ENCODE results near the gene NT5DC2. TPM values are rescaled to one million over a fixed set of nuclear protein-coding genes. Genes with fewer than 3 reads are reported as not detected.

NT5DC2 gene
- total and polyA plus RNA-seq, 2 experiments from 2014 or later, result 166 to 167 TPM

DNA sequence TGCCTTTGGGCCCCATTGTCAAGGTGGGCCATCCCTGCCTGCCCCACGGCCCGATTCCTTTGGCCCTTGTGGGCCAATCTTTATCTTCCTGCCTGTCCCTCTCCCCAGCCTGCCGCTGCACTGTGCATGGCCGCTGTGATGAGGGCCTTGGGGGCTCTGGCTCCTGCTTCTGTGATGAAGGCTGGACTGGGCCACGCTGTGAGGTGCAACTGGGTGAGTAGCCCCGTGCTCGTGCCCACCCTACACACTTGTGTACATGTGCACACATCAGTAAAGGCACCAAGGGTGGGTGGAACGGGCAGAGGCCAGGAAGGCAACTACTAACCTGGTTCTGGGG, 12.2 kb downstream of the NT5DC2 start:
- Histone ChIP-seq H3K36me3 (replicated peaks; ENCODE audit: insufficient read depth, low read depth) (no peaks in the 10 kb centered on the region), H3K4me2 (no peak overlapping the region), H3K9me3 (ENCODE audit: low read depth) (no peaks in the 10 kb centered on the region), H3K79me2 (no peaks in the 10 kb centered on the region), H4K20me1 (ENCODE audit: insufficient read depth, poor library complexity, severe bottlenecking) (no peaks in the 10 kb centered on the region), H3K27ac (no peak overlapping the region), H3K4me1 (ENCODE audit: insufficient read depth) (peaks cover 5% of the 10 kb centered on the region), H3K9me2 (replicated peaks; ENCODE audit: insufficient read depth) (no peaks in the 10 kb centered on the region), H3K4me3 (no peak overlapping the region), H3K27me3 (no peaks in the 10 kb centered on the region), H2AFZ (no peak overlapping the region)
- 92% methylated on average over 8 of the region's 8 CpGs for WGBS (ENCODE audit: low lambda C conversion rate, missing lambda C conversion rate)
- no peak for DNase-seq (ENCODE audit: low spot score)
- TF ChIP-seq, protein P1, sequence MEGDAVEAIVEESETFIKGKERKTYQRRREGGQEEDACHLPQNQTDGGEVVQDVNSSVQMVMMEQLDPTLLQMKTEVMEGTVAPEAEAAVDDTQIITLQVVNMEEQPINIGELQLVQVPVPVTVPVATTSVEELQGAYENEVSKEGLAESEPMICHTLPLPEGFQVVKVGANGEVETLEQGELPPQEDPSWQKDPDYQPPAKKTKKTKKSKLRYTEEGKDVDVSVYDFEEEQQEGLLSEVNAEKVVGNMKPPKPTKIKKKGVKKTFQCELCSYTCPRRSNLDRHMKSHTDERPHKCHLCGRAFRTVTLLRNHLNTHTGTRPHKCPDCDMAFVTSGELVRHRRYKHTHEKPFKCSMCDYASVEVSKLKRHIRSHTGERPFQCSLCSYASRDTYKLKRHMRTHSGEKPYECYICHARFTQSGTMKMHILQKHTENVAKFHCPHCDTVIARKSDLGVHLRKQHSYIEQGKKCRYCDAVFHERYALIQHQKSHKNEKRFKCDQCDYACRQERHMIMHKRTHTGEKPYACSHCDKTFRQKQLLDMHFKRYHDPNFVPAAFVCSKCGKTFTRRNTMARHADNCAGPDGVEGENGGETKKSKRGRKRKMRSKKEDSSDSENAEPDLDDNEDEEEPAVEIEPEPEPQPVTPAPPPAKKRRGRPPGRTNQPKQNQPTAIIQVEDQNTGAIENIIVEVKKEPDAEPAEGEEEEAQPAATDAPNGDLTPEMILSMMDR (IDR thresholded peaks at IDR 0.05; ENCODE audit: poor library complexity), result no peak
- TF ChIP-seq EZH2phosphoT487 (IDR thresholded peaks at IDR 0.05; ENCODE audit: low read depth, severe bottlenecking, unreplicated experiment) (no peak), EZH2 (IDR thresholded peaks at IDR 0.05; ENCODE audit: borderline replicate concordance) (no peak)

DNA sequence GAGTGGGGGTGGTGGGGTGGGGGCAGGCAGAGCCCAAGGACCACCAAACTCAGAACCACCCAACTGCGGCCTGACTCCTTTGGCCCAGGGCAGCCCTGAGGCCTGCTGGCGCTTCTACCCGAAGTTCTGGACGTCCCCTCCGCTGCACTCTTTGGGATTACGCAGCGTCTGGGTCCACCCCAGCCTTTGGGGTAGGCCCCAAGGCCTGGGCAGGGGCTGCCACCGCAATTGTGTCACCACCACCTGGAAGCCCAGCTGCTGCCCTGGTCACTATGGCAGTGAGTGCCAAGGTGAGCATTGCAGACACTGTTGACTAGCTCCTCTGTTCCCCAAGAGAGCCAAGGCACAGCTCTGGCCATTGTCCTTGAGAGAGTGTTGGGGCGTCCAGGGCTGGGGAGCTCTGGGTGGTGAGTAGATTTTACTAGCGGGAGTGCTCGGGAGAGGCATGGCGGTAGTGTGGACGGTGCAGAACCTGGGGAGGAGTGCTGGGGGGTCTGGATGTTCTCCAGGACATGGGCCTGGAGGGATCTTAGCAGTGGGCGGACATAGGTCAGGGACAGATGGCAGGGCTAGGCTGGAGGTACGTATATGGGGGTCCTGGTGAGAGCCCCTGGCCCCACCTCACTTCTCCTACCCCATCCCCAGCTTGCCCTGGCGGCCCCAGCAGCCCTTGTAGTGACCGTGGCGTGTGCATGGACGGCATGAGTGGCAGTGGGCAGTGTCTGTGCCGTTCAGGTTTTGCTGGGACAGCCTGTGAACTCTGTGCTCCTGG, 12.8 kb downstream of the NT5DC2 start:
- no peak overlapping the region for H2AFZ ChIP-seq
- no peaks in the 10 kb centered on the region for H3K4me1 ChIP-seq (ENCODE audit: insufficient read depth)
- H3K79me2 ChIP-seq, result no peaks in the 10 kb centered on the region
- no peaks in the 10 kb centered on the region for H3K36me3 ChIP-seq (replicated peaks; ENCODE audit: insufficient read depth, low read depth)
- no peaks in the 10 kb centered on the region for H3K9me3 ChIP-seq (ENCODE audit: low read depth)
- no peaks in the 10 kb centered on the region for H3K9me2 ChIP-seq (replicated peaks; ENCODE audit: insufficient read depth)
- no peaks in the 10 kb centered on the region for H4K20me1 ChIP-seq (ENCODE audit: insufficient read depth, poor library complexity, severe bottlenecking)
- TF ChIP-seq EZH2 (IDR thresholded peaks at IDR 0.05; ENCODE audit: borderline replicate concordance) (no peak), EZH2phosphoT487 (IDR thresholded peaks at IDR 0.05; ENCODE audit: low read depth, severe bottlenecking, unreplicated experiment) (no peak)
- TF ChIP-seq, protein P1 (IDR thresholded peaks at IDR 0.05; ENCODE audit: poor library complexity), result no peak
- 94% methylated on average over 19 of the region's 20 CpGs for WGBS (ENCODE audit: low lambda C conversion rate, missing lambda C conversion rate)
- no peak overlapping the region for H3K4me3 ChIP-seq
- H3K27ac ChIP-seq, result no peak overlapping the region
- H3K4me2 ChIP-seq, result no peak overlapping the region
- DNase-seq (ENCODE audit: low spot score), result no peak
- H3K27me3 ChIP-seq, result no peaks in the 10 kb centered on the region

DNA sequence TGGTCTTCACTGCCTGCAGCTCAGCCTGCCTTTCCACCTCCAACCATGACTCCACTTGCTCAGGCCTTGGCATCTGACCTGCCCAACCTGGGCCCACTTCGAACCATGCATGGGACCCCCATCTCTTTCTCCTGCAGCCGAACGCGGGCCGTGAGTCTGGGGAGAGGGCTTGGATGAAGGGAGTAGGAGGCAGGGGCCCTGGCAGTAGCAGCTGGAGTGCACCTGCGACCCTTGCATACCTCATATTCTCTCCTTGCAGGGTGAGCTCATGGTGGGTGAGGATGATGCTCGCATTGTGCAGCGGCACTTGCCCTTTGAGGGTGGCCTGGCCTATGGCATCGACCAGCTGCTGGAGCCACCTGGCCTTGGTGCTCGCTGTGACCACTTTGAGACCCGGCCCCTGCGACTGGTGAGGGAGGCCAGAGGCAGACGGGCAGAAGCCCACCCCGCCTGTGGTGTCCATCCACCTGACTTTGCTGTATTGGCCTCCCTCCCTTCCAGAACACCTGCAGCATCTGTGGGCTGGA, 13.5 kb downstream of the NT5DC2 start:
- no peaks in the 10 kb centered on the region for H3K36me3 ChIP-seq (replicated peaks; ENCODE audit: insufficient read depth, low read depth)
- no peaks in the 10 kb centered on the region for H3K9me2 ChIP-seq (replicated peaks; ENCODE audit: insufficient read depth)
- H3K79me2 ChIP-seq, result no peaks in the 10 kb centered on the region
- H3K4me2 ChIP-seq, result no peak overlapping the region
- no peaks in the 10 kb centered on the region for H3K27me3 ChIP-seq
- 91% methylated on average over 14 of the region's 14 CpGs for WGBS (ENCODE audit: low lambda C conversion rate, missing lambda C conversion rate)
- H2AFZ ChIP-seq, result no peak overlapping the region
- TF ChIP-seq, protein P1 (IDR thresholded peaks at IDR 0.05; ENCODE audit: poor library complexity), result no peak
- TF ChIP-seq EZH2phosphoT487 (IDR thresholded peaks at IDR 0.05; ENCODE audit: low read depth, severe bottlenecking, unreplicated experiment) (no peak), EZH2 (IDR thresholded peaks at IDR 0.05; ENCODE audit: borderline replicate concordance) (no peak)
- no peak overlapping the region for H3K27ac ChIP-seq
- no peak overlapping the region for H3K4me3 ChIP-seq
- H3K9me3 ChIP-seq (ENCODE audit: low read depth), result no peaks in the 10 kb centered on the region
- H4K20me1 ChIP-seq (ENCODE audit: insufficient read depth, poor library complexity, severe bottlenecking), result no peaks in the 10 kb centered on the region
- no peaks in the 10 kb centered on the region for H3K4me1 ChIP-seq (ENCODE audit: insufficient read depth)
- DNase-seq (ENCODE audit: low spot score), result no peak
